ENCODE results near the gene SLC27A5.

SLC27A5 gene

DNA sequence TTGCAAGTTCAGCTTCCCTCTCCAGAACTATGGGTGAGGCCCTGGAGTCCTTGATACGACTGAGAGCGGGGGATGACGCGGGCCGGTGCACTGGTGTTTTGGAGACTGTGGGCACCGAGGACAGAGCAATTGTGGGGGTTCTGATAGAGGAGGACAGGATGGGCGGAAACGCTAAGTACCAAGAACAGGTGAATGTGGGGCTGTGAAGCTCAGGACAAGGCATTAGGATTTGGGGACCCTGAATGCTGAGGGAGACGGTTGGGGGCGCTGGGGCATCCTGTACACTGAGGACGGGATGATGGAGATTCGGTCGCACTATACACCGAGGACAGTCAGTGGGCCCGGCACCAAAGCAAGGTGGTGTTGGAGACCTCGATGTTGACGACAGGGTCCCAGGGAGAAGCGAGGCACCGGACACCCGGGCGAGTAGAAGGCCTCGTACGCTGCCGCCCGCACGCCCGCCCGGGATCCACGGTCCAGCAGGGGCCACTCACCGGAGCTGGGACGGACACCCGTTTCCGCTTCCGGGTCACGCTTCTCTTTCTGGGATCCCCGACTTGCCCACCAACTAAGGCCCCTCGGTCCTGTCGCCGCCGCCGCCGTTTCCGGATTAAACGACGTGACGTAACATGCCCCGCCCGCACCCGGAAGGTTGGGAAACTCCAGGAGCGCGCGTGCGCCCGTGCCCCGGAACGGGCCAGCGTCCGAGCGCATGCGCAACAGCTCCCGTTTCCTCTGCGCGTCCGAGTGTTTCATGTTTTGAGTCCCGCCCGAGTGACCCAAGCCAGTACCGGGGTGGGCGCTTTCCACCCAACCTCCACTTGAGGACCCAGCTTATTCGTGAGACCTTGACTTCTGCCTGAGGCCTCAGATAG is 42.9 kb upstream of the SLC27A5 start, which contains the start of gene CHMP2A:
Gene CHMP2A (minus strand): TSS at position 612 of the 875 bp plus-strand sequence. CDS start 893 bp downstream, outside the sequence.
- no peak for TF ChIP-seq CTCF (IDR thresholded peaks at IDR 0.05; ENCODE audit: control insufficient read depth, insufficient read depth, low read depth, low read length, missing control alignments)
- peak within 1 kb of the TSS; percentile 81 for H3K4me3 ChIP-seq (ENCODE audit: control insufficient read depth, low read depth, low read length)
- DNase-seq (ENCODE audit: low read depth) = peak; percentile 79

DNA sequence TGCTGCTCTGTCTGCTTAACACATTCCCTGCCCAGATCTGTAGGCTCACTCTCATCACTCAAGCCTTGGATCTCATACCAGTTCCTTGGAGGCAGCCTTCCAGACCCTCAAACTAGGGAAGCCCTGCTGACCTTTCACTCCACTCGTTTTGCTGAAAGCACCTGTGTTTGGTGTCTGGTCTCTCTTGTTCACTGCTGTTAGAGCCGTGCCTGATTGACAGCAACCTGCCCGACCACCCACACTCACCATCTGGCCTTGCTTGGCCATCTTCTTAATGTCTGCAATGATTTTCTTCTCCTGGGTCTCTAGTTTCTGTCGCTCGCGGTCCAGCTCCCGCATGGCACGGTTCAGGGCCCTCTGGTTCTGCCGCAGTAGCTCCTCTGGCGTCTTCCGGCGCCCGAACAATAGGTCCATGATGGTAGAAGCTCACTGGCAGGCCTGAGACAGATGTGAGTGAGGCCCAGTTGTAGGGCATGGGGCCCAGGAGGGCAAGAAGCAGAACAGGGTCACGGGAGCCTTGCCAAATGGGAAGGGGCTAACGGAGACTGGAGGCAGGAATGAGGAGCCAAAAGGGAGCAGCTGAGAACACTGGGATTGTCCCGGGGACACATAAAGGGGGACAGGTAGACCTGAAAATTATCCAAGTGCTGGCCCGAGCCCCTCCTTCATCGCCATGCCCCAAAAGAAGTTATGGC is 42.2 kb upstream of the SLC27A5 start:
- no peak for TF ChIP-seq CTCF (IDR thresholded peaks at IDR 0.05; ENCODE audit: control insufficient read depth, insufficient read depth, low read depth, low read length, missing control alignments)
- no peak for DNase-seq (ENCODE audit: low read depth)
- peak overlapping the region; percentile 81 for H3K4me3 ChIP-seq (ENCODE audit: control insufficient read depth, low read depth, low read length)

DNA sequence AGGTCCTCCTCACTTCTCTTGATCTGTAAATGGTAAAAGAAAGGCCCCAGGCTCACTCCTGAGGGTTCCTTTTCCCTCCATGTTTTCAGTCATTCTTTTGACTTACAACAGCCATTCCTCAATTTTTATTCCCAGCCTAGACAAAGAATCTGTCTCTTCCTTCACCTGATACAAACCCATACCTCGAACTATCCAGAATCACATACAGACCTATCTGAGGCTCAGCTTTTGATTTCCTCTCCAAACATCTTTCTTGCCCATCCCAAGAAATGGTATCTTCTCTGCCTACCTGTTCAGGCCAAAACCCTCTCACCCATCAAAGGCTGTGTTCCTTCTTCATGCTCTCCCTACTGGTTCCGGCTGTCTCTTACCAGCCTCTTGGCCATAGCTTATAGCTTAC is 40.9 kb upstream of the SLC27A5 start:
- TF ChIP-seq CTCF (IDR thresholded peaks at IDR 0.05; ENCODE audit: control insufficient read depth, insufficient read depth, low read depth, low read length, missing control alignments) = no peak
- no peak for DNase-seq (ENCODE audit: low read depth)
- H3K4me3 ChIP-seq (ENCODE audit: control insufficient read depth, low read depth, low read length) = no peak overlapping the region

DNA sequence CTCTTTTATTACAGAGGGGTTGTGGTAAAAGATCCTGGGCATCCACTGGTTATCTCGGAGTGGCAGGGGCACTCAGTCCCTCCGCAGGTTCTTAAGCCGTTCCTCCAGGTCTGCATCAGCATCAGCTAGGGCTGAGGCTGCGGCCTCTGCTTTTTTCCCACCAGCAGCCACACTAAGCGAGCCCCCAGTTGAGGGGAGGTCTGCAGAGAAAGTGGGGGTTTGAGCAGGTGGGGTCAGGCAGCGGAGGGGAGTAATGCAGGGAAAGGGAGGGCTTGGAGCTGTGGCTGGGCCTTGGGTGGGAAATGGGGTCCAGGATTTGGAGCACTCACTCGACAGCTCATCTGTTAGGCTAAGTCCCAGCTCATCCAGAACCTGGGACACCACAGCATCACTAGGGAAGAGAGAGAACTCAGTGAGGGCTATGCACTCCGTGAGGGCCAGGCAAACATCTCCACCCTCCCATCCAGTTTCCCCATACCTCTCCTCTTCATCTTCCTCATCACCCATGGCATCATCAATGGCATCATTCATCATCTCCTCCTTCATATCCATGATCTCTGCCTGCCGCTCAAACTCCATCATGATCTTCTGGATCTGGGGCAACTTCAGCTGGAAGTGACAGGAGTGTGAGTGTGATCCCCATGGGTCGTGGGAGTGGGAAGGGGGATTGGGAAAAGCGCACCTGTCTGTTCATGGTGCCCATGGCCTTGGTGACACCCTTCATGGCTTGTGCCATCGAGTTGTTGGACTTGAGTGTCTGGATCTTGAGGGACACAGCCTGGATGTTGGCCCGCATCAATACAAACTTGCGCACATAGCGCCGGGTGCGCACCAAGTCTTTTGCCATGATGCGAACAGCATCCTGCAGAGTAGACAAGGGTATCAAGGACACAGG is 40.0 kb upstream of the SLC27A5 start:
- DNase-seq (ENCODE audit: low read depth) = no peak
- no peak for TF ChIP-seq CTCF (IDR thresholded peaks at IDR 0.05; ENCODE audit: control insufficient read depth, insufficient read depth, low read depth, low read length, missing control alignments)
- H3K4me3 ChIP-seq (ENCODE audit: control insufficient read depth, low read depth, low read length) = no peak overlapping the region

DNA sequence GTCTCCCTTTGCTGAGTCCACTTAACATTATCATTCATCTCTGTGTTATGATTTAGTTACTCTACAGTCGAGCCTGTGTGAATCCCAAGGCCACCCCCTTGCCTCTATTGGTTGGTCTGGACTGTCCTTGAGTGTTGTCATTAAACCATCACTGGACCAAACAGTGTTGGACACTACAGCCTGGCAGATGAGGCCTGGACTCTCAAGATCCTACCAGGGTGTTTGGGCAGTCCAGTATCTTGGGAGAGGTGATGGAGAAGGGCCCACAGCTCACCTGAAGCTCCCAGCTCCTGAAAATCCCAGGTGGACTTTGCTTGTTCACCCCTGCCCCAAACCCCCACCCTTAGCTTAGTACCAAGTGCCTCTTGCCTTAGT is 39.3 kb upstream of the SLC27A5 start:
- DNase-seq (ENCODE audit: low read depth) = no peak
- H3K4me3 ChIP-seq (ENCODE audit: control insufficient read depth, low read depth, low read length) = no peak overlapping the region
- TF ChIP-seq CTCF (IDR thresholded peaks at IDR 0.05; ENCODE audit: control insufficient read depth, insufficient read depth, low read depth, low read length, missing control alignments) = no peak
